LNCaP clone FGC (cell line): Measurements from ENCODE around the gene TTBK2.

Experiments
- DNase-seq: peaks from one replicate; pipeline ENCODE4 v3.0.0-alpha.2; 2011; ENCODE audit warnings: low read depth
- H3K4me3 ChIP-seq: 2 replicates; pipeline ENCODE4 v1.5.1; 2011; ENCODE audit warnings: mild to moderate bottlenecking, low read depth, low read length, control low read depth
- CTCF ChIP-seq: IDR thresholded peaks from 2 replicates; pipeline ENCODE4 v1.5.1; 2012; ENCODE audit warnings: mild to moderate bottlenecking; ENCODE audit not compliant: control insufficient read depth, insufficient read depth; ENCODE audit errors: extremely low read depth

TTBK2 gene

DNA sequence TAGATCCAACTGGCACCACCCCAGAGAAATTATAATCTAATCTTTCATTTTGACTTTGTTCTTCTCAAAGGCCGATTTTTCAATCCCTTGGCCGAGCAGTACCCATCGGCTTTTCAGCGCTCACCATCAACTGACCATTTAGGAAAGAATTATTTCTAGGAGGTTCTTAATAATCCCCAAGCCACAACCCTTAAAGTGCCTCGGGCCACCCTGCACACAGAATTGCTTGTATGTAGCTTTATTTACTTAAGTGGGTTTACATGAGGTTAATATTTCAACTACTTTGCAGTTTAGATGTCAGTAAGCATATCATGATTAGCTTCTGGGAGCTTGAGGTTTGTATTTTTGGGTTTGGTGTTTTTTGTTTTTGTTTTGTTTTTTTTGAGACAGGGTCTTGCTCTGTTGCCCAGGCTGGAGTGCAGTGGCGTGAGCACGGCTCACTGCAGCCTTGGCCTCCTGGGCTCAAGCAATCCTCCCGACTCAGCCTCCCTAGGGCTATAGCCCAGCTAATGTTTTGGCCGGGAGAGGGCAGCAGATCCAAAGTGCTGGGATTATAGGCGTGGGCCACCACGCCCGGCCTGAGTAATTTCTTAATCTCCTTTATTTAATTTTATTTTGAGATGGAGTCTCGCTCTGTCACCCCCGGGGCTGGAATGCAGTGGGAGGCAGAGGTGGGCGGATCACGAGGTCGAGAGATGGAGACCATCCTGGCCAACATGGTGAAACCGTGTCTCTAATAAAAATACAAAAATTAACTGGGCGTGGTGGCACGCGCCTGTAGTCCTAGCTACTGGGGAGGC is 182.8 kb downstream of the TTBK2 start:
- TF ChIP-seq CTCF: no peak
- no peak for DNase-seq

GRCh38 chr15:42736793-42737528 is 183.6 kb downstream of the TTBK2 start, which contains the start of gene CDAN1:
Gene CDAN1 (minus strand): TSS chr15:42737128. CDS start chr15:42737102, 26 bp downstream.
- DNase-seq: peak; percentile 28
- peak within 1 kb of the TSS; percentile 68 for H3K4me3 ChIP-seq
- TF ChIP-seq CTCF: 0 out of 2 replicates have a peak, but pooled peaks have one; percentile 1

More for the DNA sequence above, 182.8 kb downstream of the TTBK2 start:
- peak overlapping the region; percentile 68 for H3K4me3 ChIP-seq

DNA sequence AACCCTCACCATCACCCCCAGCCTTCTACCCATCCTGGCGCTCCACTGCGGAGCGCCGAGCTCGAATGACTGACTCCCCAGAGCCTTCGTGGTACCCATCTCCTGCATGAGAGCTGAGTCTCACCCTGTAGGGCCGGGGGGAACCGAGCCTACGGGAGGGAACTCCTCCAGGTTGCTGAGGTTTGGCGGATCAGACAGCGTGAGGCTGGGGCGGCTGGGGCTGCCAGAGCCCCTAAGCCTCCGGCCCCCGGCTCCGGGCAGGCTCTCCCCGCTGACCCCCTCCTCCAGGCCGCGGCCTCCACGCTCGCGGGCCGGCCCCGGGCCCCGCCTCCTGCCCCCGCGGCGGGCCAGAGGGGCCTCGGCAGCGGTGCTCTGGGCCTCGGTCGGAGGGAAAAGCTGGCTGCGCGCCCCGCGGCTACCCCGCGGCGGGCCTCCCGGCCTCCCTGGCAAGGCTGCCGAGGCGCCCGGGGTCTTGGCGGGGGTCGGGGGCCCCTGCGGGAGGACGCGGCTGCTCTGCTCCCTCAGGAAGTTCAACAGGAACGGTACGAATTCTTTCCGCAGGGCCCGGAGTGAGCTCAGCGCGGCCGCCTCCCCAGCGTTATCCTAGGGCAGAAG is 184.3 kb downstream of the TTBK2 start:
- no peak for TF ChIP-seq CTCF
- H3K4me3 ChIP-seq: peak overlapping the region; percentile 68
- no peak for DNase-seq

DNA sequence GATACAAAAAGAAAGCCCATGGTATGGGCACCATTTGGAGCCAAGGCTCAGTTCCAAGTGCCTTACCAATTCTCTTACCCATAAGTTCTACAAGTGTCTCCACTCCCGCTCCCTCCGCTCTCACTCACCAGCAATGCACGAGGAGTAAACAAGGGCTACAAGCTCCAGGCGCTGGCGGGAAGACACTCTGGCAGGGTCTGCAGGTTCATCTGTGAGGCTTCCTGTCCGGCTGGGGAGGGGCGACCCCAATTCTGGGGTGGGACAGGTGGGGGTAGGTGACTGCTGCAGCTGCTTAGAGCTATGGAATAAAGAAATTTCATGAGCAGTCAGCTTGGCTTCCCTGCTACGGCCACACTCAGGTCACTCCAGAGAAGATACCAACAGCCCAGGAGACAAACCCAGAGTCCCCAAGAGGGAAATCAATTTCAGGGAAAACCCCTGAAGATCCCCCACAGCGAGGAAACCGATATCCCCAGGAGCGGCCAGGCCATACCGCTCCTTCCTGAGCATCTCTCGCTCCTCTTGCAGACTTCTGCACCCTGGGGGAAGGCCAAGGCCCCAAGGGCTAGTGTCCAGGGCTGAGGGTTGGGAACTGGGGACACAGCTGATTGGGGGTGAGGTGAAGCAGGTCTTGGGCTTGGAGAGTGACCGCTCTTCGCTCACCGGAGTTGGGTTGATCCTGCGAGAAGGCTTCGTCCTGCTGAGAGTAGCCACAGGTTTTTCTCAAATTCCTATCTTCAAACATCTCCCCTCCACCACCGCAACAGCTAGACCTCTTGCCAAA is 185.0 kb downstream of the TTBK2 start:
- H3K4me3 ChIP-seq: peak overlapping the region; percentile 68
- TF ChIP-seq CTCF: no peak
- no peak for DNase-seq

- DNase-seq: no peak
- no peak overlapping the region for H3K4me3 ChIP-seq
- no peak for TF ChIP-seq CTCF
Measured at GRCh38 chr15:42734076-42734672, 186.4 kb downstream of the TTBK2 start.

DNA sequence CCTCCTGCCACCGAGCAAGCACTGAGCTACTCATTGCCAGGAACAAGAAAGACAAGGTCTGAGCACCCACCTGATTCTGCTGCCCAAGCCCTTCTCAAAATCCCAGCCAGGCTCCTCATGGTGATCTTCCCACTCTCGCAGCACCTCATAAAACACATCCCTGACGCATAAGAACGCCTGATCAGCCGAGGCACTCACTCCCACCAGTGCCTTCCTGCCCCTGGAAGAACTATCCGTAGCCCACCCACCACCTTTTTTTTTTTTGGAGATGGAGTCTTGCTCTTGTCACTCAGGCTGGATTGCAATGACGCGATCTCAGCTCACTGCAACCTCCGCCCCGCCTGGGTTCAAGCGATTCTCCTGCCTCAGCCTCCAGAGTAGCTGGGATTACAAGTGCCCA is 187.6 kb downstream of the TTBK2 start:
- no peak for TF ChIP-seq CTCF
- DNase-seq: no peak
- H3K4me3 ChIP-seq: no peak overlapping the region
